Measurements from ENCODE around the gene CABP4.

CABP4 gene

GRCh38 chr11:67439321-67440228 lies 15.6 kb upstream of the CABP4 start:
- TF ChIP-seq ZFX (IDR thresholded peaks at IDR 0.05; ENCODE audit: borderline replicate concordance): no peak
- TF ChIP-seq CTCF (IDR thresholded peaks at IDR 0.05): peak; percentile 39
- peak overlapping the region; percentile 89 for H3K27ac ChIP-seq

- peak overlapping the region; percentile 89 for H3K27ac ChIP-seq
Measured at GRCh38 chr11:67440229-67441097, 14.7 kb upstream of the CABP4 start.

GRCh38 chr11:67441098-67441563 lies 14.0 kb upstream of the CABP4 start:
- peak overlapping the region; percentile 89 for H3K27ac ChIP-seq
- TF ChIP-seq ZFX (IDR thresholded peaks at IDR 0.05; ENCODE audit: borderline replicate concordance) (no peak), CTCF (IDR thresholded peaks at IDR 0.05) (no peak)

More at GRCh38 chr11:67440229-67441097, 14.7 kb upstream of the CABP4 start:
- TF ChIP-seq CTCF (IDR thresholded peaks at IDR 0.05): no peak
- TF ChIP-seq ZFX (IDR thresholded peaks at IDR 0.05; ENCODE audit: borderline replicate concordance): no peak

GRCh38 chr11:67441731-67442351 lies 13.3 kb upstream of the CABP4 start:
- no peak for TF ChIP-seq ZFX (IDR thresholded peaks at IDR 0.05; ENCODE audit: borderline replicate concordance)
- no peak for TF ChIP-seq CTCF (IDR thresholded peaks at IDR 0.05)
- H3K27ac ChIP-seq: peak overlapping the region; percentile 89

GRCh38 chr11:67442504-67443404 lies 12.4 kb upstream of the CABP4 start:
- H3K27ac ChIP-seq: peak overlapping the region; percentile 89
- TF ChIP-seq ZFX (IDR thresholded peaks at IDR 0.05; ENCODE audit: borderline replicate concordance) (no peak), CTCF (IDR thresholded peaks at IDR 0.05) (no peak)

GRCh38 chr11:67445515-67445914 lies 9.6 kb upstream of the CABP4 start:
- no peak overlapping the region for H3K27ac ChIP-seq
- no peak for TF ChIP-seq CTCF (IDR thresholded peaks at IDR 0.05)
- TF ChIP-seq ZFX (IDR thresholded peaks at IDR 0.05; ENCODE audit: borderline replicate concordance): no peak
